B cell (primary cell): Measurements from ENCODE around the gene ATP10A. TPM values are rescaled to one million over a fixed set of nuclear protein-coding genes. Genes with fewer than 3 reads are reported as not detected.

ENCODE experiments used
- ATAC-seq: fragments of 200-7000 bp; cut with Tn5 transposase; one replicate; pipeline ENCODE4 v1.10.0; 2021; ENCODE audit warnings: low read depth, mild to moderate bottlenecking, moderate number of reproducible peaks, moderate library complexity
- CTCF ChIA-PET: fragments of 350-600 bp; sonication (Branson Sonifier 250); formaldehyde crosslinking; loops from one replicate; lab custom pipeline; 2021; ENCODE audit warnings: antibody characterized with exemption, inconsistent platforms; lab: Charles Lee
- POLR2A ChIA-PET: fragments of 350-600 bp; sonication (Branson Sonifier 250); formaldehyde crosslinking; loops from one replicate; lab custom pipeline; 2021; ENCODE audit warnings: antibody characterized with exemption; lab: Charles Lee
- DNase-seq: peaks from one replicate; pipeline ENCODE4 v3.0.0; 2013
- H2AFZ ChIP-seq: 2 replicates; pipeline ENCODE4 v1.6.1; 2012; ENCODE audit warnings: mild to moderate bottlenecking, low read depth, low read length; ENCODE audit not compliant: insufficient read depth, poor library complexity, severe bottlenecking
- H3K27ac ChIP-seq, 2 donors: 1 replicate in 1 of 2; 2 replicates in 1 of 2; pipeline ENCODE4 v1.5.1; 2012 to 2013; ENCODE audit warnings: low read length in 2 of 2, mild to moderate bottlenecking in 2 of 2, moderate library complexity in 1 of 2
- H3K27me3 ChIP-seq, 4 experiments: fragments of 200-600 bp in 1 of 4; sonication (generic) in 1 of 4; replicated peaks in 1 of 4; 1 replicate in 2 of 4; 2 replicates in 2 of 4; pipeline versions ENCODE4 v1.6.1 to v1.7.0; 2013 to 2016; ENCODE audit warnings: low read length in 3 of 4, mild to moderate bottlenecking in 2 of 4, mixed read lengths in 1 of 4, moderate library complexity in 1 of 4; ENCODE audit not compliant: insufficient read depth in 4 of 4, control insufficient read depth in 3 of 4; ENCODE audit errors: control extremely low read depth in 1 of 4
- H3K36me3 ChIP-seq, 2 experiments: replicated peaks in 1 of 2; 1 replicate in 1 of 2; 2 replicates in 1 of 2; pipeline versions ENCODE4 v1.6.1 to v1.7.1; 2013; ENCODE audit warnings: low read length in 1 of 2; ENCODE audit not compliant: insufficient read depth in 2 of 2, control insufficient read depth in 1 of 2; ENCODE audit errors: control extremely low read depth in 1 of 2, extremely low read depth in 1 of 2
- H3K4me1 ChIP-seq, 2 donors: fragments of 200-600 bp in 1 of 2; sonication (generic) in 1 of 2; 1 replicate in 1 of 2; 2 replicates in 1 of 2; pipeline versions ENCODE4 v1.5.1 to v1.6.1; 2013 to 2017; ENCODE audit warnings: low read length in 2 of 2; ENCODE audit not compliant: control insufficient read depth in 2 of 2, insufficient read depth in 2 of 2
- H3K4me2 ChIP-seq: replicated peaks from 2 replicates; pipeline ENCODE3; 2012; ENCODE audit warnings: mild to moderate bottlenecking, low read depth, low read length; ENCODE audit not compliant: poor library complexity, severe bottlenecking
- H3K4me3 ChIP-seq, 5 experiments: fragments of 200-600 bp in 1 of 5; sonication (generic) in 1 of 5; 1 replicate in 3 of 5; 2 replicates in 2 of 5; pipeline versions ENCODE4 v1.5.1 to v1.7.0; 2011 to 2016; ENCODE audit warnings: low read length in 4 of 5, mild to moderate bottlenecking in 4 of 5, low read depth in 2 of 5, control low read depth in 1 of 5, moderate library complexity in 1 of 5; ENCODE audit not compliant: insufficient read depth in 1 of 5; ENCODE audit errors: control extremely low read depth in 1 of 5, extremely low read depth in 1 of 5
- H3K79me2 ChIP-seq: fragments of 200-600 bp; sonication (generic); one replicate; pipeline ENCODE4 v1.6.0; 2016; ENCODE audit warnings: low read length; ENCODE audit not compliant: control insufficient read depth, insufficient read depth
- H3K9ac ChIP-seq: fragments of 200-600 bp; sonication (generic); 2 replicates; pipeline ENCODE4 v1.6.1; 2017; ENCODE audit warnings: mild to moderate bottlenecking, low read length, moderate library complexity
- H3K9me3 ChIP-seq, 3 donors: one replicate each; pipeline versions ENCODE4 v1.6.1 to v1.7.1; 2013; ENCODE audit warnings: low read length in 2 of 3; ENCODE audit not compliant: control insufficient read depth in 2 of 3, insufficient read depth in 1 of 3; ENCODE audit errors: control extremely low read depth in 1 of 3
- H4K20me1 ChIP-seq: 2 replicates; pipeline ENCODE4 v1.6.0; 2012; ENCODE audit warnings: mild to moderate bottlenecking, low read length; ENCODE audit not compliant: insufficient read depth, control insufficient read depth, poor library complexity, severe bottlenecking
- H3K27ac Mint-ChIP-seq: one replicate; pipeline ENCODE4 v1.8.0; 2021; ENCODE audit warnings: mixed read lengths
- H3K27me3 Mint-ChIP-seq: one replicate; pipeline ENCODE4 v1.8.0; 2021; ENCODE audit warnings: mixed read lengths
- H3K4me1 Mint-ChIP-seq: one replicate; pipeline ENCODE4 v1.8.0; 2021; ENCODE audit warnings: mixed read lengths
- H3K4me3 Mint-ChIP-seq: one replicate; pipeline ENCODE4 v1.8.0; 2021; ENCODE audit warnings: mixed read lengths
- H3K9me3 Mint-ChIP-seq: one replicate; pipeline ENCODE4 v1.8.0; 2022; ENCODE audit warnings: mixed read lengths; ENCODE audit not compliant: insufficient read depth
- CTCF ChIP-seq: fragments of 200-600 bp; IDR thresholded peaks from one replicate; pipeline ENCODE4 v1.8.0; 2022; ENCODE audit warnings: antibody characterized with exemption, mild to moderate bottlenecking
- EZH2 ChIP-seq: IDR thresholded peaks from 2 replicates; pipeline ENCODE4 v1.6.1; 2012; ENCODE audit warnings: borderline replicate concordance, low read depth, mild to moderate bottlenecking, moderate library complexity, low read length; ENCODE audit not compliant: insufficient read depth, poor library complexity, severe bottlenecking
- WGBS: methylation state at CpG from one replicate; pipeline ENCODE4 v1.1.5; 2013; ENCODE audit warnings: missing lambda C conversion rate; ENCODE audit not compliant: insufficient coverage; 5-methylcytosine and 5-hydroxymethylcytosine counted together
- intact Hi-C: fragments of 100-400 bp; cut with micrococcal nuclease; formaldehyde crosslinking; loops from one replicate; pipeline ENCODE4 v1.10.0; 2022
- polyA plus RNA-seq: library from polyadenylated mRNA; depleted of rRNA; stranded (reverse); fragments of >200 nt; gene quantifications from 2 replicates; pipeline ENCODE4 v1.2.3, GENCODE V29; 2012
- total RNA-seq, 2 donors: library from RNA; stranded (reverse); fragments of 120-200 nt in 1 of 2; gene quantifications; 1 replicate in 1 of 2; 2 replicates in 1 of 2; pipeline versions ENCODE4 v1.2.3 to v1.2.4, GENCODE V29; 2013 to 2022

Gene ATP10A
- total and polyA plus RNA-seq, 2 donors (not counting 1 experiment from before 2014, with no cell fraction given), result 0.21 to 0.22 TPM

DNA sequence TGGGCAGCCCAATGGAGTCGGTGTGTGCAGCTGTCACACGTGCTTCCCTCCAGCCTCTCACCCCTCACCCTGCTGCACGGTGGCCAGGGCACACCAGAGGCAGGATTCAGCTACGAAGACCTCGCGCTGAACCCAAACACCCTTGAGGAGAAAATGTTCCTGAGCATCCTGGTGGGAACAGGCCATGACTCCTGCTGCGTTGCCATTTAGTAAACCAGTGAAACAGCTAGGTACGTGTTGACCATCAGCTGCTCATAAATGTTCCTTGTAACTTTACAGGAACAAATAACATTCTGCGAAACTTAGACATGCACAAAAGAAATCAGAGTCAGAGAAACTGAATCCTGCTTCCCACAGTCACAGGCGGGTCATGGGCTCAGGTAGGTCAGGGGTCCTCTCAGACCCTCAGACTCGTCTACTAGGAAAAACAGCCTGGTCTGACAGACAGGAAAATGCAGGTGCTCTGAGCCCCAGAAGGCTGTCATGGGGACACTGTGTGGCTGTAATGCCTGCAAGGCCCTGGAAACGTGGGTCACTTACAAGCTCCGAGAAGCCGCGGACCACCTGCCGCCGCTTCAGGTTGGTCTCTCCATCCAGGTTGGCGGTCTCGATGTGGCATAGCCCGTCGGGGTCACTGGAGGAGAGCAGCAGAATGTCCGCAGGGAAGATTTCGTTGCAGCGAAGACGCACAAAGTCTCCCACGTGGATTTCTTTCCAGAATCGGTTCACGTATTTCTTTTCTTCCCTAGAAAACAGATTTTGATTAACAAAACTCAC, 82.5 kb downstream of the ATP10A start:
- no peak overlapping the region for H2AFZ ChIP-seq
- peaks cover 0 to 4% (median 0%) of the 10 kb centered on the region in 4 experiments for H3K27me3 ChIP-seq
- Mint-ChIP-seq H3K4me3 (no peak overlapping the region), H3K27me3 (peaks cover 15% of the 10 kb centered on the region), H3K27ac (no peak overlapping the region), H3K4me1 (peaks cover 11% of the 10 kb centered on the region), H3K9me3 (no peaks in the 10 kb centered on the region)
- no peak for ATAC-seq
- peaks cover 0 to 3% (median 0%) of the 10 kb centered on the region in 3 donors for H3K9me3 ChIP-seq
- no peak for TF ChIP-seq EZH2
- TF ChIP-seq CTCF, result no peak
- no peaks in the 10 kb centered on the region for H3K36me3 ChIP-seq
- CTCF ChIA-PET, result no interaction called here
- H3K4me1 ChIP-seq, result peaks cover 11 to 12% of the 10 kb centered on the region in 2 donors
- 94% methylated on average over 28 of the region's 28 CpGs for WGBS
- no peak overlapping the region for H3K4me2 ChIP-seq
- no peak overlapping the region for H3K27ac ChIP-seq
- intact Hi-C loops, result no loop called here
- POLR2A ChIA-PET, result no interaction called here
- no peak overlapping the region for H3K4me3 ChIP-seq
- H3K9ac ChIP-seq, result no peak overlapping the region
- H3K79me2 ChIP-seq, result no peaks in the 10 kb centered on the region
- H4K20me1 ChIP-seq, result no peaks in the 10 kb centered on the region
- DNase-seq, result no peak

GRCh38 chr15:25778161-25778560, 85.0 kb downstream of the ATP10A start:
- no peak overlapping the region for H3K27ac Mint-ChIP-seq

More at GRCh38 chr15:25778161-25778560, 85.0 kb downstream of the ATP10A start:
- Histone ChIP-seq H3K27ac (no peak overlapping the region), H3K79me2 (no peaks in the 10 kb centered on the region), H3K36me3 (no peaks in the 10 kb centered on the region), H3K9ac (no peak overlapping the region), H2AFZ (no peak overlapping the region), H3K4me3 (no peak overlapping the region), H3K27me3 (peaks cover 0 to 4% (median 0%) of the 10 kb centered on the region in 4 experiments), H3K4me2 (peak overlapping the region; percentile 36), H3K4me1 (peaks cover 9 to 15% of the 10 kb centered on the region in 2 donors), H4K20me1 (no peaks in the 10 kb centered on the region), H3K9me3 (peaks cover 0 to 3% (median 0%) of the 10 kb centered on the region in 3 donors)
- Mint-ChIP-seq H3K27me3 (peaks cover 7% of the 10 kb centered on the region), H3K4me1 (peaks cover 9% of the 10 kb centered on the region), H3K9me3 (no peaks in the 10 kb centered on the region), H3K4me3 (no peak overlapping the region)
- CTCF ChIA-PET, result no interaction called here
- POLR2A ChIA-PET, result no interaction called here
- DNase-seq, result no peak
- no CpG with 5 or more reads among the region's 1 CpG for WGBS
- TF ChIP-seq EZH2 (no peak), CTCF (no peak)
- intact Hi-C loops, result no loop called here
- ATAC-seq, result no peak
